GM12878 (cell line): ENCODE results near the gene HIVEP3. TPM values are rescaled to one million over a fixed set of nuclear protein-coding genes. Genes with fewer than 3 reads are reported as not detected.

ENCODE experiments used
- ATAC-seq: fragments of 200-7000 bp; cut with Tn5 transposase; 3 replicates; pipeline ENCODE4 v1.9.1; 2020; ENCODE audit warnings: mild to moderate bottlenecking, moderate library complexity
- BruUV-seq: library from RNA; stranded (reverse); fragments of 400-500 nt; replicated peaks from 2 replicates; lab custom pipeline; 2021; lab: Mats Ljungman, UMichigan
- CTCF ChIA-PET: fragments of 300-600 bp; sonication (Branson Sonifier 250); formaldehyde crosslinking; extraction: SDS; loops from one replicate; lab custom pipeline; 2021; ENCODE audit warnings: inconsistent platforms; lab: Yijun Ruan, JAX
- POLR2A ChIA-PET: fragments of 350-600 bp; formaldehyde crosslinking; extraction: SDS; loops from one replicate; lab custom pipeline; 2021; ENCODE audit warnings: inconsistent platforms; lab: Charles Lee
- RAD21 ChIA-PET: fragments of 300-600 bp; sonication (Branson Sonifier 250); formaldehyde crosslinking; loops from one replicate; lab custom pipeline; 2023; ENCODE audit warnings: antibody characterized with exemption; ENCODE audit not compliant: unreplicated experiment; lab: Charles Lee
- SMC1A ChIA-PET: fragments of 300-600 bp; sonication (Branson Sonifier 250); formaldehyde crosslinking; loops from one replicate; lab custom pipeline; 2023; ENCODE audit not compliant: unreplicated experiment, uncharacterized antibody; lab: Charles Lee
- DNase-seq: peaks from one replicate; pipeline ENCODE4 v3.0.0-alpha.2; 2011; ENCODE audit warnings: low read depth, low spot score
- FAIRE-seq: peaks from 3 replicates; lab custom pipeline; 2011; peaks lifted over from hg19 to GRCh38; lab: Jason Lieb, UNC
- H2AFZ ChIP-seq: 2 replicates; pipeline ENCODE4 v1.6.0; 2011; ENCODE audit warnings: low read depth, low read length, control low read depth; ENCODE audit not compliant: control insufficient read depth
- H3K27ac ChIP-seq: 2 replicates; pipeline ENCODE4 v1.5.1; 2011; ENCODE audit warnings: control low read depth; ENCODE audit not compliant: control insufficient read depth, insufficient read depth
- H3K27me3 ChIP-seq, 2 experiments: replicated peaks in 1 of 2; 2 replicates each; pipeline versions ENCODE4 v1.6.0 to v1.6.1; 2011; ENCODE audit warnings: low read length in 1 of 2; ENCODE audit not compliant: control insufficient read depth in 2 of 2, insufficient read depth in 2 of 2
- H3K36me3 ChIP-seq, 2 experiments: 2 replicates each; pipeline ENCODE4 v1.5.1; 2011; ENCODE audit warnings: low read length in 1 of 2; ENCODE audit not compliant: control insufficient read depth in 2 of 2, insufficient read depth in 2 of 2
- H3K4me1 ChIP-seq: 2 replicates; pipeline ENCODE4 v1.6.1; 2011; ENCODE audit warnings: mild to moderate bottlenecking, low read length, moderate library complexity, mixed read lengths; ENCODE audit not compliant: control insufficient read depth, insufficient read depth
- H3K4me2 ChIP-seq: 2 replicates; pipeline ENCODE4 v1.6.0; 2011; ENCODE audit warnings: control low read depth; ENCODE audit not compliant: control insufficient read depth, insufficient read depth
- H3K4me3 ChIP-seq: fragments of 200-600 bp; sonication (generic); 2 replicates; pipeline ENCODE4 v1.5.1; 2016
- H3K79me2 ChIP-seq: 2 replicates; pipeline ENCODE4 v1.6.0; 2011; ENCODE audit warnings: low read length; ENCODE audit not compliant: control insufficient read depth, insufficient read depth
- H3K9ac ChIP-seq: 2 replicates; pipeline ENCODE4 v1.8.0; 2011; ENCODE audit warnings: low read length, control low read depth, mixed read lengths; ENCODE audit not compliant: control insufficient read depth, insufficient read depth
- H3K9me3 ChIP-seq: replicated peaks from 3 replicates; pipeline ENCODE4 v1.5.1; 2011; ENCODE audit warnings: mild to moderate bottlenecking, low read length; ENCODE audit not compliant: control insufficient read depth, insufficient read depth
- H4K20me1 ChIP-seq: 2 replicates; pipeline ENCODE4 v1.6.0; 2011; ENCODE audit not compliant: control insufficient read depth, insufficient read depth
- BRCA1 ChIP-seq: IDR thresholded peaks from 2 replicates; pipeline ENCODE4 v1.6.1; 2011; ENCODE audit warnings: low read depth, low read length, improper control_type of control experiment
- CREB1 ChIP-seq: IDR thresholded peaks from 2 replicates; pipeline ENCODE4 v1.6.1; 2012; ENCODE audit warnings: low read depth, mild to moderate bottlenecking, inconsistent platforms
- CREM ChIP-seq: IDR thresholded peaks from 2 replicates; pipeline ENCODE4 v1.6.1; 2014; ENCODE audit warnings: antibody characterized with exemption, low read depth
- EGR1 ChIP-seq, 2 experiments: IDR thresholded peaks; 1 replicate in 1 of 2; 2 replicates in 1 of 2; pipeline ENCODE4 v1.6.1; 2011 to 2012; ENCODE audit warnings: low read depth in 2 of 2, low read length in 2 of 2, borderline replicate concordance in 1 of 2, mild to moderate bottlenecking in 1 of 2, moderate library complexity in 1 of 2
- FOXK2 ChIP-seq: fragments of 450-650 bp; IDR thresholded peaks from 2 replicates; pipeline ENCODE4 v1.6.1; 2017; ENCODE audit warnings: mild to moderate bottlenecking, moderate library complexity
- GABPA ChIP-seq: IDR thresholded peaks from 2 replicates; pipeline ENCODE4 v1.6.1; 2014; ENCODE audit warnings: antibody characterized with exemption, low read depth, mild to moderate bottlenecking, inconsistent platforms
- NR2F1 ChIP-seq: fragments of 450-650 bp; conservative IDR thresholded peaks from 2 replicates; pipeline ENCODE4 v1.6.1; 2017; ENCODE audit warnings: mild to moderate bottlenecking
- SP1 ChIP-seq: IDR thresholded peaks from one replicate; pipeline ENCODE4 v1.6.1; 2011; ENCODE audit warnings: low read depth, low read length
- STAT1 ChIP-seq: fragments of 450-650 bp; conservative IDR thresholded peaks from 2 replicates; pipeline ENCODE4 v1.6.1; 2014; ENCODE audit warnings: antibody characterized with exemption, mild to moderate bottlenecking
- WGBS: methylation state at CpG from one replicate; pipeline ENCODE4 v1.1.6; 2016; ENCODE audit warnings: low lambda C conversion rate; ENCODE audit not compliant: insufficient replicate concordance, insufficient coverage; ENCODE audit errors: missing lambda C conversion rate; 5-methylcytosine and 5-hydroxymethylcytosine counted together
- in situ Hi-C: fragments of 300-500 bp; cut with MboI; formaldehyde crosslinking; loops from 9 replicates; pipeline ENCODE4 v1.14.3; 2018; ENCODE audit warnings: mixed read lengths
- intact Hi-C: fragments of 100-400 bp; cut with micrococcal nuclease; formaldehyde crosslinking; loops from one replicate; pipeline ENCODE4 v1.14.2; 2022; ENCODE audit not compliant: unreplicated experiment
- polyA plus RNA-seq, 11 experiments: library from polyadenylated mRNA; depleted of rRNA in 4 of 11; unstranded in 6 of 11; stranded (reverse) in 5 of 11; fragments of >200 nt; fragmentation: Nextera tagmentation in 4 of 11; fragmentation: Illumina TruSeq in 1 of 11; extraction: Ambion mirVana in 4 of 11; extraction: Trizol in 1 of 11; gene quantifications; 1 replicate in 1 of 11; 2 replicates in 10 of 11; pipeline versions ENCODE4 v1.2.1 to v1.2.3, GENCODE V29; 2011 to 2016; ENCODE audit warnings: inconsistent platforms in 2 of 11, missing spikeins in 2 of 11, low read depth in 1 of 11
- total RNA-seq, 4 experiments: library from RNA; depleted of rRNA in 3 of 4; stranded (reverse); fragments of >200 nt in 3 of 4; fragmentation: Illumina TruSeq in 1 of 4; extraction: Trizol in 1 of 4; gene quantifications; 2 replicates each; pipeline versions ENCODE4 v1.2.1 to v1.2.3, GENCODE V29; 2013 to 2021
- TF ChIP-seq, protein P1 (sequence below): fragments of 450-650 bp; conservative IDR thresholded peaks from 2 replicates; pipeline ENCODE4 v1.6.1; 2017; ENCODE audit warnings: mild to moderate bottlenecking, moderate library complexity
- TF ChIP-seq, protein P2 (sequence below), 3 experiments: IDR thresholded peaks in 2 of 3; conservative IDR thresholded peaks in 1 of 3; 2 replicates each; pipeline ENCODE4 v1.5.1; 2011; ENCODE audit warnings: low read depth in 3 of 3, low read length in 3 of 3, mild to moderate bottlenecking in 3 of 3, control low read depth in 2 of 3, moderate library complexity in 2 of 3, inconsistent platforms in 1 of 3, mixed read lengths in 1 of 3; ENCODE audit not compliant: control insufficient read depth in 2 of 3, insufficient read depth in 1 of 3; ENCODE audit errors: extremely low read depth in 1 of 3
- TF ChIP-seq, protein P3 (sequence below): fragments of 450-650 bp; IDR thresholded peaks from 2 replicates; pipeline ENCODE4 v1.6.1; 2017; ENCODE audit warnings: antibody characterized with exemption, mild to moderate bottlenecking, moderate library complexity

HIVEP3 gene
- total and polyA plus RNA-seq, 10 of the 15 experiments (the other 5 are each of a cell fraction or from before 2014, with no cell fraction given), result 1.8 to 13.6 (median 3.8) TPM

DNA sequence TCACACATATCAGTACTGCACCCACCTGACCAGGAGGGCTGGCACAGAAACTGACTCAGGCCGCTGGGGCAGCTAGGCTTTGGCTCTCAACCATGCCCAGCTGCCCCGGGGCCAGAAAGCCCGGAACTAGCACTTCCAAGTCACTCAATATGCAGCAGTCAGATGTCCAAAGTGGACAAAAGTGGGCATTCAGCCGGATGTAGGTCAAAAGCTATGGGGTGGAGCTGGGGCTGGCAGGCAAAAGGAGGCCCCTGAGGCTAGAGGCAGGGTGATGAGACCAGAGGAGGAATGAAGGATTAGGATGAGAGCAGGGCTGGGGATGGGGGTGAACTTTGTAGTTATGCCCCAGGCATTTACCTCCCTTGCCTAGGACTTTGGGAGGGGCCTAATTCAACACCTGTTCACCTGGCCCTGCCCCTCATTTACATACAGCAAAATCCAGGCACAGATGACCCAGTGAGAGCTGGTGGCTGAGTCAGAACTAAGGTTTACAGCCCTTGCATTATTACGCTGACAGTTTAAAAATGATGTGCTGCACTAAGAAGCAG, 403.5 kb downstream of the HIVEP3 start (continued):
- TF ChIP-seq BRCA1 (no peak), STAT1 (no peak), NR2F1 (no peak)

DNA sequence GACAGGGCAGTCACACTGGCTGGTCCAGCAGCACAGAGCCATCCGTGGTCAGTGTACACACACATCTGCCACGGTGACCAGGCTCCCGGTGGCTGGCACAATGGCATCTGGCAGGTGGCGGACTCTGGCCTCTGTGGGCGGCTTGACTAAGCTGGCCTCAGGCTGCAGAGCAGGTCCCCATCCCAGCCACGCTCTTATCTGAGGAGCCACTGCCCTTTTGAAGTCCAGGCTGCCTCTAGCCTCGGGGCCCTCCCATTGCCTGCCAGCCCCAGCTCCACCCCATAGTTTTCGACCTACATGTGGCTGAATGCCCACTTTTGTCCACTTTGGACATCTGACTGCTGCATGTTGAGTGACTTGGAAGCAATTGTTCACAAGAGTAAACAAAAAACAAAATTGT, 404.3 kb downstream of the HIVEP3 start:
- H3K79me2 ChIP-seq, result no peaks in the 10 kb centered on the region
- H4K20me1 ChIP-seq, result no peaks in the 10 kb centered on the region
- no peak for ATAC-seq
- in situ Hi-C loops, result no loop called here
- H3K27ac ChIP-seq, result no peak overlapping the region
- no peak for DNase-seq
- no peak overlapping the region for H2AFZ ChIP-seq
- SMC1A ChIA-PET, result interaction anchor here (1.1 to 2.4 kb wide), 4 partner anchors 22 to 297 kb away, joined by 3 to 7 read pairs (median 5); no protein-coding TSS in a partner anchor
- POLR2A ChIA-PET, result no interaction called here
- 78% methylated on average over 8 of the region's 8 CpGs for WGBS
- H3K36me3 ChIP-seq, result no peaks in the 10 kb centered on the region; a peak in 2 of 4 replicates
- RAD21 ChIA-PET, result interaction anchor here (1.1 to 1.5 kb wide), 2 partner anchors 288 to 351 kb away, joined by 3 to 4 read pairs; no protein-coding TSS in a partner anchor
- FAIRE-seq, result no peak
- no peak overlapping the region for H3K4me3 ChIP-seq
- no peak overlapping the region for H3K4me2 ChIP-seq
- intact Hi-C loops, result no loop called here
- BruUV-seq, result no TSS peak
- peaks cover 6% of the 10 kb centered on the region; the same call in 1 of the 2 replicates for H3K4me1 ChIP-seq
- H3K27me3 ChIP-seq, result no peaks in the 10 kb centered on the region
- CTCF ChIA-PET, result interaction anchor here (0.6 to 7.0 kb wide), 6 partner anchors 10 to 660 kb away, joined by 3 to 59 read pairs (median 4); no protein-coding TSS in a partner anchor
- H3K9ac ChIP-seq, result no peak overlapping the region
- no peaks in the 10 kb centered on the region for H3K9me3 ChIP-seq
- TF ChIP-seq, protein P1, sequence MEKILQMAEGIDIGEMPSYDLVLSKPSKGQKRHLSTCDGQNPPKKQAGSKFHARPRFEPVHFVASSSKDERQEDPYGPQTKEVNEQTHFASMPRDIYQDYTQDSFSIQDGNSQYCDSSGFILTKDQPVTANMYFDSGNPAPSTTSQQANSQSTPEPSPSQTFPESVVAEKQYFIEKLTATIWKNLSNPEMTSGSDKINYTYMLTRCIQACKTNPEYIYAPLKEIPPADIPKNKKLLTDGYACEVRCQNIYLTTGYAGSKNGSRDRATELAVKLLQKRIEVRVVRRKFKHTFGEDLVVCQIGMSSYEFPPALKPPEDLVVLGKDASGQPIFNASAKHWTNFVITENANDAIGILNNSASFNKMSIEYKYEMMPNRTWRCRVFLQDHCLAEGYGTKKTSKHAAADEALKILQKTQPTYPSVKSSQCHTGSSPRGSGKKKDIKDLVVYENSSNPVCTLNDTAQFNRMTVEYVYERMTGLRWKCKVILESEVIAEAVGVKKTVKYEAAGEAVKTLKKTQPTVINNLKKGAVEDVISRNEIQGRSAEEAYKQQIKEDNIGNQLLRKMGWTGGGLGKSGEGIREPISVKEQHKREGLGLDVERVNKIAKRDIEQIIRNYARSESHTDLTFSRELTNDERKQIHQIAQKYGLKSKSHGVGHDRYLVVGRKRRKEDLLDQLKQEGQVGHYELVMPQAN, result no peak
- TF ChIP-seq EGR1 (IDR thresholded peaks at IDR 0.05; ENCODE audit: borderline replicate concordance in 1 of 2, low read depth in 2 of 2, low read length in 2 of 2) (no peak), FOXK2 (no peak), GABPA (no peak), CREB1 (no peak), CREM (no peak), NR2F1 (no peak), SP1 (no peak)
- TF ChIP-seq, protein P2, sequence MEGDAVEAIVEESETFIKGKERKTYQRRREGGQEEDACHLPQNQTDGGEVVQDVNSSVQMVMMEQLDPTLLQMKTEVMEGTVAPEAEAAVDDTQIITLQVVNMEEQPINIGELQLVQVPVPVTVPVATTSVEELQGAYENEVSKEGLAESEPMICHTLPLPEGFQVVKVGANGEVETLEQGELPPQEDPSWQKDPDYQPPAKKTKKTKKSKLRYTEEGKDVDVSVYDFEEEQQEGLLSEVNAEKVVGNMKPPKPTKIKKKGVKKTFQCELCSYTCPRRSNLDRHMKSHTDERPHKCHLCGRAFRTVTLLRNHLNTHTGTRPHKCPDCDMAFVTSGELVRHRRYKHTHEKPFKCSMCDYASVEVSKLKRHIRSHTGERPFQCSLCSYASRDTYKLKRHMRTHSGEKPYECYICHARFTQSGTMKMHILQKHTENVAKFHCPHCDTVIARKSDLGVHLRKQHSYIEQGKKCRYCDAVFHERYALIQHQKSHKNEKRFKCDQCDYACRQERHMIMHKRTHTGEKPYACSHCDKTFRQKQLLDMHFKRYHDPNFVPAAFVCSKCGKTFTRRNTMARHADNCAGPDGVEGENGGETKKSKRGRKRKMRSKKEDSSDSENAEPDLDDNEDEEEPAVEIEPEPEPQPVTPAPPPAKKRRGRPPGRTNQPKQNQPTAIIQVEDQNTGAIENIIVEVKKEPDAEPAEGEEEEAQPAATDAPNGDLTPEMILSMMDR (IDR thresholded peaks at IDR 0.05 in 2 of 3, conservative IDR thresholded peaks at IDR 0.05 in 1 of 3; ENCODE audit: control insufficient read depth in 2 of 3, extremely low read depth in 1 of 3, insufficient read depth in 1 of 3, low read depth in 3 of 3, low read length in 3 of 3), result no peak
- TF ChIP-seq, protein P3, sequence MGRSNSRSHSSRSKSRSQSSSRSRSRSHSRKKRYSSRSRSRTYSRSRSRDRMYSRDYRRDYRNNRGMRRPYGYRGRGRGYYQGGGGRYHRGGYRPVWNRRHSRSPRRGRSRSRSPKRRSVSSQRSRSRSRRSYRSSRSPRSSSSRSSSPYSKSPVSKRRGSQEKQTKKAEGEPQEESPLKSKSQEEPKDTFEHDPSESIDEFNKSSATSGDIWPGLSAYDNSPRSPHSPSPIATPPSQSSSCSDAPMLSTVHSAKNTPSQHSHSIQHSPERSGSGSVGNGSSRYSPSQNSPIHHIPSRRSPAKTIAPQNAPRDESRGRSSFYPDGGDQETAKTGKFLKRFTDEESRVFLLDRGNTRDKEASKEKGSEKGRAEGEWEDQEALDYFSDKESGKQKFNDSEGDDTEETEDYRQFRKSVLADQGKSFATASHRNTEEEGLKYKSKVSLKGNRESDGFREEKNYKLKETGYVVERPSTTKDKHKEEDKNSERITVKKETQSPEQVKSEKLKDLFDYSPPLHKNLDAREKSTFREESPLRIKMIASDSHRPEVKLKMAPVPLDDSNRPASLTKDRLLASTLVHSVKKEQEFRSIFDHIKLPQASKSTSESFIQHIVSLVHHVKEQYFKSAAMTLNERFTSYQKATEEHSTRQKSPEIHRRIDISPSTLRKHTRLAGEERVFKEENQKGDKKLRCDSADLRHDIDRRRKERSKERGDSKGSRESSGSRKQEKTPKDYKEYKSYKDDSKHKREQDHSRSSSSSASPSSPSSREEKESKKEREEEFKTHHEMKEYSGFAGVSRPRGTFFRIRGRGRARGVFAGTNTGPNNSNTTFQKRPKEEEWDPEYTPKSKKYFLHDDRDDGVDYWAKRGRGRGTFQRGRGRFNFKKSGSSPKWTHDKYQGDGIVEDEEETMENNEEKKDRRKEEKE, result no peak
